Measurements from ENCODE around the gene BMP2.

The BMP2 gene

GRCh38 chr20:6767536-6768227, at the start of gene BMP2:
Gene BMP2, plus strand, starts transcription at chr20:6767686. Its CDS starts 2,441 bp downstream, at chr20:6770127.
- TF ChIP-seq EP300 (IDR thresholded peaks at IDR 0.05; ENCODE audit: borderline replicate concordance) (no peak), FOXM1 (IDR thresholded peaks at IDR 0.05; ENCODE audit: borderline replicate concordance, low read depth) (no peak), RAD21 (IDR thresholded peaks at IDR 0.05; ENCODE audit: low read depth) (no peak), NFIC (IDR thresholded peaks at IDR 0.05) (no peak), EGR1 (IDR thresholded peaks at IDR 0.05) (no peak), YY1 (IDR thresholded peaks at IDR 0.05; ENCODE audit: low read depth) (no peak), CREB1 (IDR thresholded peaks at IDR 0.05; ENCODE audit: low read depth) (no peak), TCF12 (IDR thresholded peaks at IDR 0.05; ENCODE audit: low read depth) (no peak), TEAD4 (IDR thresholded peaks at IDR 0.05) (no peak), ZBTB7A (IDR thresholded peaks at IDR 0.05; ENCODE audit: low read depth) (no peak), USF1 (IDR thresholded peaks at IDR 0.05) (no peak), CEBPB (IDR thresholded peaks at IDR 0.05) (no peak), MAX (IDR thresholded peaks at IDR 0.05) (no peak), TAF1 (IDR thresholded peaks at IDR 0.05; ENCODE audit: low read depth) (no peak), REST (IDR thresholded peaks at IDR 0.05; ENCODE audit: low read depth) (no peak)

- TF ChIP-seq NFIC (IDR thresholded peaks at IDR 0.05) (no peak), CEBPB (IDR thresholded peaks at IDR 0.05) (no peak)
Measured at GRCh38 chr20:6718662-6719368, 48.7 kb upstream of the BMP2 start.

GRCh38 chr20:6719369-6719721, 48.1 kb upstream of the BMP2 start:
- TF ChIP-seq REST (IDR thresholded peaks at IDR 0.05; ENCODE audit: low read depth) (no peak), CEBPB (IDR thresholded peaks at IDR 0.05) (no peak), TEAD4 (IDR thresholded peaks at IDR 0.05) (no peak), EP300 (IDR thresholded peaks at IDR 0.05; ENCODE audit: borderline replicate concordance) (no peak), NFIC (IDR thresholded peaks at IDR 0.05) (no peak)

GRCh38 chr20:6726761-6727160, 40.7 kb upstream of the BMP2 start:
- TF ChIP-seq EGR1 (IDR thresholded peaks at IDR 0.05) (no peak), YY1 (IDR thresholded peaks at IDR 0.05; ENCODE audit: low read depth) (no peak), TCF12 (IDR thresholded peaks at IDR 0.05; ENCODE audit: low read depth) (no peak), RAD21 (IDR thresholded peaks at IDR 0.05; ENCODE audit: low read depth) (no peak), CREB1 (IDR thresholded peaks at IDR 0.05; ENCODE audit: low read depth) (no peak), ZBTB7A (IDR thresholded peaks at IDR 0.05; ENCODE audit: low read depth) (no peak), TEAD4 (IDR thresholded peaks at IDR 0.05) (no peak), NFIC (IDR thresholded peaks at IDR 0.05) (no peak), REST (IDR thresholded peaks at IDR 0.05; ENCODE audit: low read depth) (no peak), CEBPB (IDR thresholded peaks at IDR 0.05) (no peak)

- TF ChIP-seq TCF12 (IDR thresholded peaks at IDR 0.05; ENCODE audit: low read depth): no peak
- TF ChIP-seq RAD21 (IDR thresholded peaks at IDR 0.05; ENCODE audit: low read depth): no peak
- TF ChIP-seq EGR1 (IDR thresholded peaks at IDR 0.05): no peak
Measured at GRCh38 chr20:6730672-6731328, 36.7 kb upstream of the BMP2 start.
